H1 (cell line): ENCODE data around the gene TLE3. TPM values are rescaled to one million over a fixed set of nuclear protein-coding genes. Genes with fewer than 3 reads are reported as not detected.

Source experiments
- CTCF ChIA-PET: fragments of 300-600 bp; sonication (Branson Sonifier 250); formaldehyde crosslinking; loops from one replicate; lab custom pipeline; 2021; ENCODE audit not compliant: partially characterized antibody; lab: Charles Lee
- POLR2A ChIA-PET: fragments of 300-600 bp; sonication (Branson Sonifier 250); formaldehyde crosslinking; loops from one replicate; lab custom pipeline; 2021; ENCODE audit warnings: inconsistent platforms; ENCODE audit not compliant: partially characterized antibody; lab: Charles Lee
- DNase-seq, 2 experiments: peaks; one replicate each; pipeline versions ENCODE4 v3.0.0 to v3.0.0-alpha.2; 2010 to 2022; ENCODE audit warnings: low spot score in 2 of 2, low read depth in 1 of 2, mixed read lengths in 1 of 2
- FAIRE-seq: peaks from 2 replicates; lab custom pipeline; 2011; peaks lifted over from hg19 to GRCh38; lab: Jason Lieb, UNC
- H2AFZ ChIP-seq: 2 replicates; pipeline ENCODE4 v1.8.1; 2012; ENCODE audit warnings: low read length, inconsistent platforms
- H2AK5ac ChIP-seq: 2 replicates; pipeline ENCODE4 v1.6.1; 2013; ENCODE audit warnings: low read depth, low read length
- H2BK120ac ChIP-seq: replicated peaks from 2 replicates; pipeline ENCODE3; 2013; ENCODE audit warnings: low read depth, low read length, inconsistent platforms
- H2BK12ac ChIP-seq: 2 replicates; pipeline ENCODE4 v1.6.1; 2013; ENCODE audit warnings: low read depth, low read length
- H2BK15ac ChIP-seq: 2 replicates; pipeline ENCODE4 v1.6.1; 2013; ENCODE audit warnings: low read length
- H2BK20ac ChIP-seq: 2 replicates; pipeline ENCODE4 v1.6.1; 2013; ENCODE audit warnings: low read length
- H2BK5ac ChIP-seq: 2 replicates; pipeline ENCODE4 v1.6.1; 2013; ENCODE audit warnings: low read depth, low read length
- H3K14ac ChIP-seq: 2 replicates; pipeline ENCODE4 v1.6.1; 2013; ENCODE audit warnings: inconsistent platforms; ENCODE audit not compliant: insufficient read length
- H3K18ac ChIP-seq: 2 replicates; pipeline ENCODE4 v1.6.1; 2013; ENCODE audit warnings: low read length; ENCODE audit errors: extremely low read depth
- H3K23ac ChIP-seq: 2 replicates; pipeline ENCODE4 v1.6.1; 2013; ENCODE audit warnings: inconsistent platforms; ENCODE audit not compliant: insufficient read length
- H3K23me2 ChIP-seq: 2 replicates; pipeline ENCODE4 v1.6.1; 2013; ENCODE audit warnings: low read depth, low read length
- H3K27ac ChIP-seq: 2 replicates; pipeline ENCODE4 v1.6.1; 2011; ENCODE audit warnings: low read depth, low read length, inconsistent platforms
- H3K27me3 ChIP-seq, 4 experiments: replicated peaks in 1 of 4; 1 replicate in 1 of 4; 2 replicates in 3 of 4; pipeline versions ENCODE4 v1.6.1 to v1.8.1; 2011 to 2013; ENCODE audit warnings: low read length in 3 of 4, mild to moderate bottlenecking in 3 of 4, inconsistent platforms in 2 of 4, mixed read lengths in 2 of 4, moderate library complexity in 1 of 4; ENCODE audit not compliant: control insufficient read depth in 3 of 4, insufficient read depth in 3 of 4; ENCODE audit errors: extremely low read depth in 1 of 4
- H3K36me3 ChIP-seq, 4 experiments: 2 replicates each; pipeline versions ENCODE4 v1.6.1 to v1.8.1; 2011 to 2013; ENCODE audit warnings: mild to moderate bottlenecking in 4 of 4, low read length in 3 of 4, moderate library complexity in 2 of 4, control low read depth in 1 of 4, inconsistent platforms in 1 of 4; ENCODE audit not compliant: insufficient read depth in 4 of 4, control insufficient read depth in 2 of 4
- H3K4ac ChIP-seq: replicated peaks from 2 replicates; pipeline ENCODE3; 2013; ENCODE audit warnings: low read length, low read depth, mixed read lengths, inconsistent platforms; ENCODE audit not compliant: insufficient read length
- H3K4me1 ChIP-seq, 4 experiments: replicated peaks in 1 of 4; 1 replicate in 1 of 4; 2 replicates in 3 of 4; pipeline versions ENCODE4 v1.6.1 to v1.8.1; 2011 to 2013; ENCODE audit warnings: low read length in 3 of 4, inconsistent platforms in 2 of 4, mixed read lengths in 1 of 4; ENCODE audit not compliant: insufficient read depth in 4 of 4, control insufficient read depth in 3 of 4
- H3K4me2 ChIP-seq, 2 experiments: 2 replicates each; pipeline versions ENCODE4 v1.6.1 to v1.8.1; 2011 to 2013; ENCODE audit warnings: low read depth in 2 of 2, low read length in 2 of 2, control low read depth in 1 of 2, inconsistent platforms in 1 of 2, mild to moderate bottlenecking in 1 of 2; ENCODE audit not compliant: insufficient read depth in 1 of 2
- H3K4me3 ChIP-seq, 4 experiments: fragments of 200-600, 300-600 bp in 1 of 4; sonication (generic), shearing (Covaris generic), sonication (Bioruptor Twin) in 1 of 4; 2 replicates each; pipeline versions ENCODE4 v1.5.1 to v1.8.1; 2011 to 2016; ENCODE audit warnings: low read length in 4 of 4, low read depth in 3 of 4, control low read depth in 2 of 4, inconsistent platforms in 2 of 4, mild to moderate bottlenecking in 2 of 4, mixed read lengths in 1 of 4, moderate library complexity in 1 of 4; ENCODE audit not compliant: insufficient read depth in 2 of 4; ENCODE audit errors: extremely low read depth in 1 of 4
- H3K56ac ChIP-seq: replicated peaks from 2 replicates; pipeline ENCODE3; 2013; ENCODE audit warnings: low read depth, mild to moderate bottlenecking, mixed read lengths, low read length, inconsistent platforms; ENCODE audit not compliant: insufficient read length
- H3K79me1 ChIP-seq: 2 replicates; pipeline ENCODE4 v1.6.1; 2013; ENCODE audit warnings: low read depth, low read length, control low read depth
- H3K79me2 ChIP-seq, 2 experiments: 2 replicates each; pipeline versions ENCODE4 v1.6.1 to v1.8.1; 2012 to 2013; ENCODE audit warnings: low read length in 2 of 2, mild to moderate bottlenecking in 2 of 2, inconsistent platforms in 1 of 2; ENCODE audit not compliant: insufficient read depth in 2 of 2, control insufficient read depth in 1 of 2
- H3K9ac ChIP-seq, 4 experiments: replicated peaks in 1 of 4; 1 replicate in 1 of 4; 2 replicates in 3 of 4; pipeline versions ENCODE4 v1.6.1 to v1.8.1; 2011 to 2013; ENCODE audit warnings: low read depth in 3 of 4, low read length in 3 of 4, control low read depth in 2 of 4, mild to moderate bottlenecking in 2 of 4, moderate library complexity in 2 of 4, inconsistent platforms in 1 of 4; ENCODE audit errors: extremely low read depth in 1 of 4
- H3K9me3 ChIP-seq, 2 experiments: 2 replicates each; pipeline versions ENCODE4 v1.6.1 to v1.8.1; 2012 to 2013; ENCODE audit warnings: mild to moderate bottlenecking in 2 of 2, moderate library complexity in 2 of 2, control low read depth in 1 of 2, inconsistent platforms in 1 of 2, low read depth in 1 of 2, low read length in 1 of 2, mixed read lengths in 1 of 2; ENCODE audit not compliant: insufficient read depth in 2 of 2
- H4K20me1 ChIP-seq, 2 experiments: replicated peaks in 1 of 2; 2 replicates each; pipeline versions ENCODE3 to v1.8.1; 2011 to 2013; ENCODE audit warnings: inconsistent platforms in 2 of 2, low read length in 2 of 2, mild to moderate bottlenecking in 1 of 2; ENCODE audit not compliant: insufficient read depth in 2 of 2, control insufficient read depth in 1 of 2
- H4K5ac ChIP-seq: 2 replicates; pipeline ENCODE4 v1.6.1; 2013; ENCODE audit warnings: low read length, low read depth, mixed read lengths, inconsistent platforms; ENCODE audit not compliant: insufficient read length
- H4K8ac ChIP-seq: 2 replicates; pipeline ENCODE4 v1.8.0; 2013; ENCODE audit warnings: mild to moderate bottlenecking, moderate library complexity, low read length, inconsistent platforms; ENCODE audit not compliant: insufficient read depth; ENCODE audit errors: extremely low read depth
- H4K91ac ChIP-seq: replicated peaks from 2 replicates; pipeline ENCODE3; 2013; ENCODE audit warnings: low read length, mixed read lengths, inconsistent platforms; ENCODE audit not compliant: insufficient read length
- ASH2L ChIP-seq: fragments of 200-600, 300-600 bp; sonication (generic); IDR thresholded peaks from one replicate; pipeline ENCODE4 v1.7.1; 2017; ENCODE audit warnings: low read length
- BACH1 ChIP-seq: IDR thresholded peaks from 2 replicates; pipeline ENCODE4 v1.6.1; 2012; ENCODE audit warnings: low read length, improper control_type of control experiment
- CBX5 ChIP-seq: fragments of 300-800, 300-1000 bp; sonication (generic); IDR thresholded peaks from 2 replicates; pipeline ENCODE4 v1.7.1; 2016; ENCODE audit warnings: antibody characterized with exemption, low read length, low read depth
- CEBPB ChIP-seq: IDR thresholded peaks from 2 replicates; pipeline ENCODE4 v1.6.1; 2012; ENCODE audit warnings: low read depth, low read length
- CHD1 ChIP-seq: IDR thresholded peaks from 2 replicates; pipeline ENCODE4 v1.6.1; 2012; ENCODE audit warnings: low read depth, low read length, improper control_type of control experiment
- CREB1 ChIP-seq: IDR thresholded peaks from 2 replicates; pipeline ENCODE4 v1.6.1; 2012; ENCODE audit warnings: inconsistent platforms
- EZH2 ChIP-seq: fragments of 200-600 bp; sonication (generic); IDR thresholded peaks from 2 replicates; pipeline ENCODE4 v1.7.1; 2012; ENCODE audit warnings: low read depth, mild to moderate bottlenecking, moderate library complexity, low read length, inconsistent platforms; ENCODE audit not compliant: severe bottlenecking
- HDAC2 ChIP-seq, 2 experiments: fragments of 300-600 bp in 1 of 2; sonication (generic) in 1 of 2; IDR thresholded peaks; 2 replicates each; pipeline ENCODE4 v1.6.1; 2011 to 2012; ENCODE audit warnings: low read depth in 2 of 2, low read length in 2 of 2, mild to moderate bottlenecking in 2 of 2, moderate library complexity in 2 of 2, borderline replicate concordance in 1 of 2, inconsistent platforms in 1 of 2
- NRF1 ChIP-seq: IDR thresholded peaks from 2 replicates; pipeline ENCODE4 v1.6.1; 2011; ENCODE audit warnings: mild to moderate bottlenecking, low read depth, low read length, improper control_type of control experiment
- POU5F1 ChIP-seq: IDR thresholded peaks from 2 replicates; pipeline ENCODE4 v1.6.1; 2011; ENCODE audit warnings: low read depth, mild to moderate bottlenecking, low read length, moderate library complexity
- SIN3A ChIP-seq, 2 experiments: IDR thresholded peaks in 1 of 2; conservative IDR thresholded peaks in 1 of 2; 2 replicates each; pipeline ENCODE4 v1.6.1; 2011 to 2012; ENCODE audit warnings: low read length in 2 of 2, improper control_type of control experiment in 1 of 2, low read depth in 1 of 2, mild to moderate bottlenecking in 1 of 2
- SP4 ChIP-seq: IDR thresholded peaks from 2 replicates; pipeline ENCODE4 v1.6.1; 2012; ENCODE audit warnings: low read length, inconsistent platforms
- SUZ12 ChIP-seq: fragments of 200-600 bp; sonication (generic); IDR thresholded peaks from 2 replicates; pipeline ENCODE4 v1.6.1; 2012; ENCODE audit warnings: mild to moderate bottlenecking, inconsistent platforms, low read length, moderate library complexity, mixed read lengths
- ZNF274 ChIP-seq: IDR thresholded peaks from 2 replicates; pipeline ENCODE4 v1.7.0; 2012; ENCODE audit warnings: low read length, borderline replicate concordance; ENCODE audit errors: extremely low read depth
- WGBS, 2 experiments: shearing (Covaris generic) in 1 of 2; methylation state at CpG; one replicate each; pipeline versions ENCODE4 v1.1.6 to v1.1.7; 2013 to 2015; ENCODE audit warnings: low lambda C conversion rate in 2 of 2, mixed read lengths in 2 of 2, inconsistent platforms in 1 of 2, low coverage in 1 of 2, missing lambda C conversion rate in 1 of 2; ENCODE audit not compliant: insufficient replicate concordance in 2 of 2, insufficient coverage in 1 of 2, insufficient read length in 1 of 2; ENCODE audit errors: extremely low coverage in 1 of 2, missing lambda C conversion rate in 1 of 2; 5-methylcytosine and 5-hydroxymethylcytosine counted together
- polyA plus RNA-seq, 7 experiments: library from polyadenylated mRNA; depleted of rRNA in 3 of 7; stranded (reverse) in 5 of 7; unstranded in 2 of 7; fragments of >200 nt in 5 of 7; fragments of 200-250 nt in 2 of 7; gene quantifications; 1 replicate in 5 of 7; 2 replicates in 1 of 7; 4 replicates in 1 of 7; pipeline versions ENCODE4 v1.2.1 to v1.2.3, GENCODE V29; 2011 to 2013; ENCODE audit warnings: missing spikeins in 2 of 7, mixed read lengths in 2 of 7
- total RNA-seq: library from RNA; stranded (reverse); fragmentation: NEBNext Ultra II Directional; extraction: Animal tissue kit (Norgen Biotek cat#: 25700); gene quantifications from 2 replicates; pipeline ENCODE4 v1.2.1, GENCODE V29; 2021

TLE3 gene
- total and polyA plus RNA-seq, 2 of the 8 experiments (the other 6 are each of a cell fraction or from before 2014, with no cell fraction given): 25.1 to 61.2 TPM

- no peak overlapping the region for H3K18ac ChIP-seq
- ChIA-PET CTCF (interaction anchor here (1.1 to 1.7 kb wide), 2 partner anchors 9 to 220 kb away, joined by 3 to 9 read pairs; no protein-coding TSS in a partner anchor), POLR2A (interaction anchor here (1.1 kb wide), 1 partner anchor 53 kb away, joined by 3 read pairs; no protein-coding TSS in a partner anchor)
- H4K5ac ChIP-seq: no peak overlapping the region
- no peaks in the 10 kb centered on the region for H3K36me3 ChIP-seq
- no peaks in the 10 kb centered on the region for H3K4me1 ChIP-seq
- no peak overlapping the region for H3K9ac ChIP-seq
- 82% methylated on average over 4 of the region's 4 CpGs; no CpG with 5 or more reads in 1 of the 2 experiments for WGBS, 2 experiments
- H3K56ac ChIP-seq: no peak overlapping the region
- FAIRE-seq (no peak), DNase-seq (no peak)
- H3K79me1 ChIP-seq: no peaks in the 10 kb centered on the region
- no peak overlapping the region for H2BK15ac ChIP-seq
- H3K4ac ChIP-seq: no peak overlapping the region
- TF ChIP-seq SP4 (no peak), EZH2 (no peak), HDAC2 (IDR thresholded peaks at IDR 0.05; ENCODE audit: borderline replicate concordance in 1 of 2, low read depth in 2 of 2, low read length in 2 of 2) (no peak), CEBPB (no peak), SUZ12 (no peak), POU5F1 (no peak), SIN3A (conservative IDR thresholded peaks at IDR 0.05 in 1 of 2, IDR thresholded peaks at IDR 0.05 in 1 of 2; ENCODE audit: low read depth in 1 of 2, low read length in 2 of 2) (no peak), ASH2L (no peak), NRF1 (no peak), BACH1 (no peak), CREB1 (no peak), CHD1 (no peak), ZNF274 (no peak), CBX5 (no peak)
- no peak overlapping the region for H2BK5ac ChIP-seq
- H2BK20ac ChIP-seq: no peak overlapping the region
- H4K8ac ChIP-seq: no peak overlapping the region
- no peaks in the 10 kb centered on the region for H4K20me1 ChIP-seq
- no peaks in the 10 kb centered on the region for H3K9me3 ChIP-seq
- peaks cover 4% of the 10 kb centered on the region; the same call in 1 of the 2 replicates for H3K23me2 ChIP-seq
- no peak overlapping the region for H2AFZ ChIP-seq
- no peak overlapping the region for H3K27ac ChIP-seq
- no peak overlapping the region for H2BK120ac ChIP-seq
- no peak overlapping the region for H4K91ac ChIP-seq
- no peak overlapping the region for H3K23ac ChIP-seq
- no peaks in the 10 kb centered on the region for H3K79me2 ChIP-seq
- H3K4me2 ChIP-seq: no peak overlapping the region
- no peak overlapping the region for H2AK5ac ChIP-seq
- no peak overlapping the region for H2BK12ac ChIP-seq
- H3K27me3 ChIP-seq: no peaks in the 10 kb centered on the region
- no peak overlapping the region for H3K4me3 ChIP-seq
- H3K14ac ChIP-seq: no peak overlapping the region
Observed at GRCh38 chr15:70038730-70039392, 58.9 kb downstream of the TLE3 start.
